Erythroblast (primary cell): ENCODE results near the gene BPTF.
"Not testable (repeated sequence)": the region's sequence is repeated elsewhere in the genome, so short reads cannot be mapped to it uniquely, and the experiment has no call there.

Source experiments
- GATA1 ChIP-seq: IDR thresholded peaks from 2 replicates; pipeline ENCODE4 v1.6.1; 2011; ENCODE audit warnings: low read depth, mild to moderate bottlenecking, control low read depth, low read length, moderate library complexity
- POLR2A ChIP-seq: IDR thresholded peaks from 2 replicates; pipeline ENCODE4 v1.6.1; 2011; ENCODE audit warnings: mild to moderate bottlenecking, low read length

GRCh38 chr17:67848846-67849245 lies 23.5 kb downstream of the BPTF start:
- not testable (repeated sequence) for TF ChIP-seq POLR2A, GATA1
